PC-9 (cell line): Measurements from ENCODE around the gene MEP1B. TPM values are rescaled to one million over a fixed set of nuclear protein-coding genes. Genes with fewer than 3 reads are reported as not detected.
"Not testable (repeated sequence)": the region's sequence is repeated elsewhere in the genome, so short reads cannot be mapped to it uniquely, and the experiment has no call there.

Source experiments
- BruUV-seq: library from RNA; stranded (reverse); fragments of 400-500 nt; replicated peaks from 2 replicates; lab custom pipeline; 2021; lab: Mats Ljungman, UMichigan
- CTCF ChIA-PET: fragments of 300-600 bp; sonication (Branson Sonifier 250); formaldehyde crosslinking; loops from one replicate; lab custom pipeline; 2022; ENCODE audit warnings: antibody characterized with exemption; lab: Charles Lee
- POLR2A ChIA-PET: fragments of 300-600 bp; sonication (Branson Sonifier 250); formaldehyde crosslinking; loops from one replicate; lab custom pipeline; 2022; ENCODE audit warnings: antibody characterized with exemption; ENCODE audit not compliant: unreplicated experiment; lab: Charles Lee
- DNase-seq, 2 experiments: peaks; one replicate each; pipeline versions ENCODE4 v3.0.0 to v3.0.0-alpha.2; 2015 to 2022; ENCODE audit warnings: mixed read lengths in 1 of 2
- H2AFZ ChIP-seq: fragments of 200-600 bp; sonication (generic); 2 replicates; pipeline ENCODE4 v1.8.1; 2017; ENCODE audit warnings: antibody characterized with exemption
- H3F3A ChIP-seq: fragments of 200-600 bp; sonication (generic); 2 replicates; pipeline ENCODE4 v1.8.1; 2017; ENCODE audit warnings: antibody characterized with exemption, mild to moderate bottlenecking, low read depth; ENCODE audit not compliant: insufficient read depth
- H3K27ac ChIP-seq: fragments of 200-600 bp; sonication (generic); 2 replicates; pipeline ENCODE4 v1.6.1; 2016; ENCODE audit warnings: mixed run types
- H3K27me3 ChIP-seq: fragments of 200-600 bp; sonication (generic); 2 replicates; pipeline ENCODE4 v1.6.1; 2016; ENCODE audit warnings: low read depth, mixed run types; ENCODE audit not compliant: insufficient read depth
- H3K36me3 ChIP-seq: fragments of 200-600 bp; sonication (generic); 2 replicates; pipeline ENCODE4 v1.6.1; 2016; ENCODE audit warnings: low read depth, mixed run types
- H3K4me1 ChIP-seq: fragments of 200-600 bp; sonication (generic); replicated peaks from 2 replicates; pipeline ENCODE4 v1.6.1; 2016; ENCODE audit warnings: mixed run types; ENCODE audit not compliant: insufficient read depth
- H3K4me2 ChIP-seq: fragments of 200-600 bp; sonication (generic); 2 replicates; pipeline ENCODE4 v1.6.1; 2017; ENCODE audit warnings: mixed run types
- H3K4me3 ChIP-seq: fragments of 200-600 bp; sonication (generic); 2 replicates; pipeline ENCODE4 v1.6.1; 2016; ENCODE audit warnings: mixed run types
- H3K79me2 ChIP-seq: fragments of 200-600 bp; sonication (generic); 2 replicates; pipeline ENCODE4 v1.6.1; 2017; ENCODE audit warnings: low read depth, mixed run types
- H3K9me2 ChIP-seq: fragments of 200-600 bp; sonication (generic); 2 replicates; pipeline ENCODE4 v1.8.1; 2017; ENCODE audit warnings: mild to moderate bottlenecking; ENCODE audit not compliant: insufficient read depth
- H3K9me3 ChIP-seq: fragments of 200-600 bp; sonication (generic); 2 replicates; pipeline ENCODE4 v1.8.1; 2016; ENCODE audit warnings: low read depth; ENCODE audit not compliant: insufficient read depth
- H4K20me1 ChIP-seq: fragments of 200-600 bp; sonication (generic); 2 replicates; pipeline ENCODE4 v1.8.1; 2017; ENCODE audit not compliant: insufficient read depth
- EZH2 ChIP-seq: fragments of 200-600 bp; sonication (generic); IDR thresholded peaks from 2 replicates; pipeline ENCODE4 v1.8.0; 2017; ENCODE audit warnings: antibody characterized with exemption, low read depth
- intact Hi-C: fragments of 100-400 bp; cut with micrococcal nuclease; formaldehyde crosslinking; loops from one replicate; pipeline ENCODE4 v1.10.0; 2022; ENCODE audit not compliant: unreplicated experiment
- total RNA-seq: library from RNA; stranded (reverse); gene quantifications from 2 replicates; pipeline ENCODE4 v1.2.3, GENCODE V29; 2021
- TF ChIP-seq, protein P1 (sequence below): fragments of 200-600 bp; sonication (generic); conservative IDR thresholded peaks from 2 replicates; pipeline ENCODE4 v1.6.1; 2017; ENCODE audit warnings: mixed run types, antibody characterized with exemption, mild to moderate bottlenecking, moderate library complexity

Gene MEP1B
- total RNA-seq, 1 experiment from 2014 or later = not detected

DNA sequence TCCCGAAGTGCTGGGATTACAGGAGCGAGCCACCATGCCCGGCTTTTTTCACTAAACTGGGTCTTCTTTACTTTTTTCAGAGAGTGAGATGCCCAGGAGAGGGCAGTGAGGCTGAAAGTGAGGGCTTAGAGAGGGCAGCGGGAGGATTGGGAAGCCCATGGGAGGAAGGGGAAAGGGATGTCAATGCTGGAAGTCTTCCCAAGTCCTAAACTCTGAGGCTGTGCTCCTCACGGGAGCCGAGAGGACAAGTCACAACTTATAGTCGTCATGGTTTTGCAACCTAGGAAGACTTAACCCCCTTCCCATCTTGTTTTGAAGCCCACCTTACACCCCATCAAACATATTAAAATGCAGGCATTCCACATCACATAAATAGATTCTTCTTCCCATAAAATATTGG lies 15.1 kb upstream of the MEP1B start:
- ChIA-PET POLR2A (no interaction called here), CTCF (no interaction called here)
- Histone ChIP-seq H4K20me1 (no peaks in the 10 kb centered on the region), H3K4me2 (no peak overlapping the region), H3K27me3 (no peaks in the 10 kb centered on the region), H3K9me3 (no peaks in the 10 kb centered on the region), H3K4me1 (no peaks in the 10 kb centered on the region), H3K36me3 (no peaks in the 10 kb centered on the region), H3F3A (no peaks in the 10 kb centered on the region), H2AFZ (no peak overlapping the region), H3K79me2 (no peaks in the 10 kb centered on the region), H3K4me3 (no peak overlapping the region), H3K27ac (no peak overlapping the region), H3K9me2 (no peaks in the 10 kb centered on the region)
- no peak for DNase-seq
- TF ChIP-seq EZH2 = no peak
- TF ChIP-seq, protein P1, sequence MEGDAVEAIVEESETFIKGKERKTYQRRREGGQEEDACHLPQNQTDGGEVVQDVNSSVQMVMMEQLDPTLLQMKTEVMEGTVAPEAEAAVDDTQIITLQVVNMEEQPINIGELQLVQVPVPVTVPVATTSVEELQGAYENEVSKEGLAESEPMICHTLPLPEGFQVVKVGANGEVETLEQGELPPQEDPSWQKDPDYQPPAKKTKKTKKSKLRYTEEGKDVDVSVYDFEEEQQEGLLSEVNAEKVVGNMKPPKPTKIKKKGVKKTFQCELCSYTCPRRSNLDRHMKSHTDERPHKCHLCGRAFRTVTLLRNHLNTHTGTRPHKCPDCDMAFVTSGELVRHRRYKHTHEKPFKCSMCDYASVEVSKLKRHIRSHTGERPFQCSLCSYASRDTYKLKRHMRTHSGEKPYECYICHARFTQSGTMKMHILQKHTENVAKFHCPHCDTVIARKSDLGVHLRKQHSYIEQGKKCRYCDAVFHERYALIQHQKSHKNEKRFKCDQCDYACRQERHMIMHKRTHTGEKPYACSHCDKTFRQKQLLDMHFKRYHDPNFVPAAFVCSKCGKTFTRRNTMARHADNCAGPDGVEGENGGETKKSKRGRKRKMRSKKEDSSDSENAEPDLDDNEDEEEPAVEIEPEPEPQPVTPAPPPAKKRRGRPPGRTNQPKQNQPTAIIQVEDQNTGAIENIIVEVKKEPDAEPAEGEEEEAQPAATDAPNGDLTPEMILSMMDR = no peak
- intact Hi-C loops = no loop called here
- no TSS peak for BruUV-seq

DNA sequence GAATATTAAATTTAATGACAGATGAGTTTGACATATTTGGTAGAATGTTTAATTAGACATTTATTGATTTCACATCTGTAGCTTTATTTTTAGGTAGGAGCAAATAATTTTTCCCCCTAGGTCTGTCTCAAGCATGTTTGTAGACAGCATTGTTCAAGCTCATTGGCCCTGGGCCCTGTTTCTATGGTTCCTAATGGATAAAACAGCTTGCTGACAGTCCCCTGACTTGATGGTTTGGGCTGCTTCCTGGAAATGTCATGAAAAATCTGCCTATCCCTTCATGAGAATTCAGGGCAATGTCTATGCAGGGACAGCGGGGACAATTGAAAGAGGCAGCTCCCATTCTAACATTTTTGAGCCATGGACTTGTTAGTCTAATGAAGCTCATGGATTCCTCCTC lies 14.6 kb upstream of the MEP1B start:
- Histone ChIP-seq H4K20me1 (no peaks in the 10 kb centered on the region), H3K36me3 (no peaks in the 10 kb centered on the region), H3F3A (no peaks in the 10 kb centered on the region), H3K4me1 (no peaks in the 10 kb centered on the region), H3K4me2 (no peak overlapping the region), H3K9me2 (no peaks in the 10 kb centered on the region), H3K27me3 (no peaks in the 10 kb centered on the region), H3K9me3 (no peaks in the 10 kb centered on the region), H3K79me2 (no peaks in the 10 kb centered on the region), H3K4me3 (no peak overlapping the region), H3K27ac (no peak overlapping the region), H2AFZ (no peak overlapping the region)
- intact Hi-C loops = no loop called here
- CTCF ChIA-PET = no interaction called here
- BruUV-seq = no TSS peak
- POLR2A ChIA-PET = no interaction called here
- DNase-seq = no peak
- no peak for TF ChIP-seq EZH2
- TF ChIP-seq, protein P1 = no peak

DNA sequence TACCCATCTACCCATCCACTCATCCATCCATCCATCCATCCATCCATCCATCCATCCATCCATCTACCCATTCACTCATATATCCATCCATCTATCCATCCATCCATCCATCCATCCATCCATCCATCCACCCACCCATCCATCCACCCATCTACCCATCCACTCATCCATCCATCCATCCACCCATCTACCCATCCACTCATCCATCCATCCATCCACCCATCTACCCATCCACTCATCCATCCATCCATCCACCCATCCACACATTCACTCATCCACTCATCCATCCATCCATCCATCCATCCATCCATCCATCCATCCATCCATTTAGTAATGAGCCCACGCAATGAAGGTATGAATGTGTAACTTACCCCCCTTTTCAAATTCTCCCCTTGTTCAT lies 13.1 kb upstream of the MEP1B start:
- H3K4me3 ChIP-seq, H3F3A ChIP-seq, H3K27me3 ChIP-seq, CTCF ChIA-PET, H2AFZ ChIP-seq, BruUV-seq, intact Hi-C loops, H3K4me2 ChIP-seq, H3K36me3 ChIP-seq, DNase-seq, H3K27ac ChIP-seq, H3K79me2 ChIP-seq, H3K9me2 ChIP-seq, H3K4me1 ChIP-seq, H3K9me3 ChIP-seq, H4K20me1 ChIP-seq, POLR2A ChIA-PET: not testable (repeated sequence)

DNA sequence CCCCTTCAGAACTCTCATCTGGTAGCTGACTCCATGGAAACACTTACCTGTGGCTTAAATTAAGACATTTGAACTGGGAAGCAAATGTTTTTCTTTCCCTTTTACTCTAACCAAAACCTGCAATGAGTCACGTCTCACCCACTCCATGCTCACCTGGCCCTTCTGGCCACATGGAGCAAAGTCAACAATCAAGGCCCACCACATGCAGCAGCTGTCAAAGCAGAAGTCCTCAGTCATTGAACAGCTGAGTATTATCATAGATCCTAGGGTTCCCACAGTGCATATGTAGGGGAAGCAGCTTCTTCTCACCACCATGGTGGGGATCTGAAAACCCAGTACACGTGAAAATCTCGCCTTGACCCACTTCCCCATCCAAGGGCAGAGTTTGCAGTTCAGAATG lies 12.3 kb upstream of the MEP1B start:
- H3K4me1 ChIP-seq = no peaks in the 10 kb centered on the region
- intact Hi-C loops = no loop called here
- no peak for DNase-seq
- no peak for TF ChIP-seq EZH2
- TF ChIP-seq, protein P1 = no peak
- ChIA-PET POLR2A (no interaction called here), CTCF (no interaction called here)
- H3K4me2 ChIP-seq = no peak overlapping the region
- no peaks in the 10 kb centered on the region for H3K9me2 ChIP-seq
- H3K79me2 ChIP-seq = no peaks in the 10 kb centered on the region
- no peaks in the 10 kb centered on the region for H4K20me1 ChIP-seq
- no peaks in the 10 kb centered on the region for H3K36me3 ChIP-seq
- H3K27ac ChIP-seq = no peak overlapping the region
- H3F3A ChIP-seq = no peaks in the 10 kb centered on the region
- no peaks in the 10 kb centered on the region for H3K9me3 ChIP-seq
- no peaks in the 10 kb centered on the region for H3K27me3 ChIP-seq
- H2AFZ ChIP-seq = no peak overlapping the region
- no TSS peak for BruUV-seq
- no peak overlapping the region for H3K4me3 ChIP-seq
